COR-L47 (cell line): ENCODE results near the gene ATP5F1C.
A peak's percentile ranks its signal among the peaks of the same experiment; 100 is the strongest.
"Not testable (repeated sequence)": the region's sequence is repeated elsewhere in the genome, so short reads cannot be mapped to it uniquely, and the experiment has no call there.

Experiments
- DNase-seq: peaks from one replicate; lab custom pipeline; 2025; lab: John Stamatoyannopoulos, UW

ATP5F1C gene

DNA sequence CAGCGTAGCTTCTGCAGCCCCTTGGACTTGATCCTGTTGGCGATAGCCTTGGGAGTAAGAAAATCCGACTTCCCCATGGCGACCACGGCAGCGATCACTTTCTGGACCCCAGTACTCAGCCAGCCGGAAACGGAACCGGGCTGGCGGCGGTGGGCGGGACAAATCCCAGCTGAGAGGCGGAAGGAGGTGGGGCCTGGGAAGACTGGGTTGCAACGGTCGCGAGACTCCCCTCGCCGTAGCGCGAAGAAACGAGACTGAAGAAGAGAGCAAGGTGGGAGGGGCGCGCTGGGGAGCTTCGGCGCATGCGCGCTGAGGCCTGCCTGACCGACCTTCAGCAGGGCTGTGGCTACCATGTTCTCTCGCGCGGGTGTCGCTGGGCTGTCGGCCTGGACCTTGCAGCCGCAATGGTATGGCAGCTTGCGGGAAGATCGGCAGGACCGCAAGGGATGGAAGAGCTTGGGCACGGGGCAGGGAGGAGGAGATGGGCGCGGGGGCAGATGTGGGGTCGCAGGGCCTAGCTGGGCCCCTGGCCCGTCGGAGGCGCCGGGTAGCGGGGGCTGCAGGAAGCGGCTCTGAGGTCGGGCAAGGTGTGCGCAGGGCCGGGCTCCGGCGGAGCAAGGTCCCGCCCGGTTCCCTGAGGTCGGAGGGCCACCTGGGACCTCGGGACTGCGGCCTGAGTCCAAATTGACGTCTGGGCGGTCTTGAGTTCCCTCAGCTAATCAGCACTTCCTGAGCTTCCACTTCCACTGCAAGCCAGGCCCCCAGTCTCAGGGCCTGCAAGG, at the start of gene ATP5F1C, which contains the start of gene KIN:
TSS of gene ATP5F1C (plus strand) at position 321 of the 782 bp plus-strand sequence. CDS start at position 352, 31 bp downstream.
TSS of gene KIN (minus strand) at position 137 of the 782 bp plus-strand sequence. CDS start at position 77, 60 bp downstream.
- peak; percentile 79 for DNase-seq

DNA sequence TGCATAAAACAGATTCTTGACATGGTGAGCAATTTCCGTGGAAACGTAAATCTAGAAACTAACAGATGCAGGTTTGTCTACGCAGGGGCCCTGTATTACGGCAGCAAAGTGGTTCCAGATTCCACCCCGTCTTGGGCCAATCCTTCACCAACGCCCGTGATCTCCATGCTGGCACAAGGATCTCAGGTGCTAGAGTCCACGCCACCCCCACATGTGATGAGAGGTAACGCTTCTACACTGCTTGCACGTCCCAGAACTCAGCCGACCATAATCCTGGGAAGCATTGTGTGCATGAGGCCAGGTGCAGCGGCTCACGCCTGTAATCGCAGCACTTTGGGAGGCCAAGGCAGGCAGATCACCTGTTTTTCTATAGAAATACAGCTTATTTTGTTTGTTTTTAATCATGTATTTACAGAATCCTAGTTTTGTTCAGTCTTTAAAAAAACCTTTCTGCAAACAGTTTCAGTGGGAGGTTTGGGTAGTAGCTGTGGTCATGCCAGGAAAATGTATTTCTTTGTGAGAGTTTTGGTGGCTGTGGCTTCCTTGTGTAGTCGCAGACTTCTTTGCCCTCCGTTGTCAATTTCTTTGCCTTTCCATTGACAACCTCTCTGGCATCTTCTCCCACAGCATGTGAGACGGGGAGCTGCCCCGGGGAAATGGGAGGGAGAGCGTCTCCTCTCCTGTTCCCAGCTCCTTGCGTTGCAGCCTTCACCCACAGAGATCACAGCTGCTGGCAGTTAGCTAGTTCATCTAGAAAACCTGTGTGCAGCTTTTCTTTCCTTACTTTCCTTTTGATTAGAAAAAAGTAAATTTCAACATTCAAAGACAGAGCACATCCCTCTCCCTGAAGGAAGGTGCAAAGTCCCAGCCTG, 49.2 kb upstream of the ATP5F1C start:
- DNase-seq: no peak

DNA sequence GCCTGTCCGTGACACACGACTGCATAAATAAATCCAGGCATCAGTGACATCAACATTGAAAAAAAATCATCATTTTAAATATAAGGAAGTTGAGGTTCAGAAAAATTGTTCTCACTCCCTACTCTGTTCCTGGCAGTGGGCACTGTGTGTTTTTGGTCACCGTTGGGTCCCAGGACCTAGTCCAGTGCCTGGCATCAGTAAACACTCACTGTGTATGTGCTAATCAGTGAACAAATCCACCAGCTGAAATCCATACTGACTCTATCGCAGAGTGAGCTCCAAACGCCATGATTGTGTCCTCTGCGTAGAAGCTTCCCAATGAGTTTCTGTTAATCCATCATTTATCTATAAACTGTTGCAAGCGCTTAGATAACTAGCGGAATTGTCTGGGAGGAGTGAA, 43.7 kb upstream of the ATP5F1C start:
- DNase-seq: no peak

DNA sequence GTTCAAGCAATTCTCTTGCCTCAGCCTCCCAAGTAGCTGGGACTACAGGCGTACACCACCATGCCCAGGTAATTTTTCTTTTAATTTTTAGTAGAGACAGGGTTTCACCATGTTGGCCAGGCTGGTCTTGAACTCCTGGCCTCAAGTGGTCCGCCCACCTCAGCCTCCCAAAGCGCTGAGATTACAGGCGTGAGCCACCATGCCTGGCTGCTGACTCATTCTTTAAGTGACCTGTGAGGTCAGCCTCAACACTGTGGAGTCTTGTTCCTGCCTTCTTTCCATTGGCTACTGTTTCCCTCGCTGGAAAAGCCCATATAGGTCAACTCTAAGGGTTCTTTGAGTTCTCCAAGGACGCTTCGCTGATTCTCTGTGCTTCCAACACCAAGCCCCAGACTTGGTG, 39.3 kb upstream of the ATP5F1C start:
- DNase-seq: not testable (repeated sequence)

DNA sequence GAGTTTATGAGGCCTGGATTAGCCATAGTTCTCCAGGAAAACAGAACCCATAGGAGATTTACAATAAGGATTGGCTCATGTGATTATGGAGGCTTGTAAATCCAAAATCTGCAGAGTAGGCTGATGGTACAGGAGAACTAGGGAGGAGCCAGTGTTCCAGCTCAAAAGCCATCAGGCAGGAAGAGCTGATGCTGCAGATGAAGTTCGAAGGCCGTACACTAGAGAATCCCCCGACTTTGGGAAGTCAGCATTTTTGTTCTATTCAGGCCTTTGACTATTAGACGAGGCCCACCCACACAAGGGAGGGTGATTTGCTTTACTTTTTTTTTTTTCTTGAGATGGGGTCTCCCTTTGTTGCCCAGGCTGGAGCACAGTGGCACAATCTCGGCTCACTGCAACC, 37.8 kb upstream of the ATP5F1C start:
- DNase-seq: no peak

DNA sequence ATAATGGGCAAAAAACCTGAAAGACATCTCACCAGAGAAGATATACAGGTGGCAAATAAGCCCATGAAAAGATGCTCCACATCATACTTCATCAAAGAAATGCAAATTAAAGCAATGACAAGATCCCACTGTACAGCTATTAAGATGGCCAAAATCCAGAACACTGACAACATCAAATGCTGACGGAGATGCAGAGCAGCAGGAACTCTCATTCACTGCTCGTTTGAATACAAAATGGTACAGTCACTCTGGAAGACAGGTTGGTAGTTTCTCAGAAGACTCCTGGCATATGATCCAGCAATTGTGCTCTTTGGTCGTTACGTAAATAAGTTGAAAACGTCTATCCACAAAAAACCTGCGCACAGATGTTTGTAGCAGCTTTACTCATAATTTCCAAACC, 35.7 kb upstream of the ATP5F1C start:
- DNase-seq: no peak

DNA sequence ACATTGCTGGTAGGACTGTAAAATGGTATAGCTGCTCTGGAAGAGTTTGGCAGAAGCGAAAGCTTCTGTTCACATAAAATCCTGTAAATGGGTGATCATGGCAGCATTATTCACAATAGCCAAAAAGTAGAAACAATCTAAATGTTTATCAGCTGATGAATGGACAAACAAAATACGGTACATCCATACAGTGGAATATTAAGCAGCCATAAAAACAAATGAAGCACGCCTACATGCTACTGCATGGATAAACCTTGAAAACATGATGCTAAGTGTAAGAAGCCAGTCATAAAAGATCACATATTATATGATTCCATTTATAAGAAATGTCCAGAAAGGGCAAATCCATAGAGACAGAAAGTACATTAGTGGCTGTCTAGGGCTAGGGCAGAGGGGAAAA, 32.9 kb upstream of the ATP5F1C start:
- DNase-seq: no peak

DNA sequence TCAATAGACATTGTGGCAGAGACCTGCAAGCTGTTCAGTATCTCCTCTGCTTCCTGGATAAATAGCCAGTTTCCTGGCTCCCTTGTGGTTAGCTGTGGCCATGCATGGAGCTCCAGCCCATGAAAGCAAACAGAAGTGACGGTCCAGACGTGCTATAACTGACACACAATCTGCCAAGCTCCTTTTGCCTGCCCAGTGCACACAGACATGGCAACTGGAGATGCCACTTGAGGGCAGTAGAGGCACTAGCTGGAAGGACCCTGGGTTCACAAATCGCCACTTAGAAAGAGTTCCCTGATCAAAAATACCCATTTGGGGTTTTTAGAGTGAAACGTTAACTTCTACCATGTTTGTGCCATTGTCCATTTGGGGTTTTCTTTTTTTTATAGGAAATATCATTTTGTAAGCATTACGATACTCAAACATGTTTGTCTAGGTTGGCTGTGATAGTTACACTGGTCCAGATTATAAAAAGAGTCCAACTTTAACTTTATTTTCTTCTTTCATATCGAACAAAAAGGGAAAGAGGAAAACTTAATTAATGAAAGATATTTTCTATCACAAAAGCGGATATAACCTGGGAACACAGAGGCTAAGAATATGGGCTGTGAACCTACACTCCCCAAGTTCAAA, 31.5 kb upstream of the ATP5F1C start:
- no peak for DNase-seq

DNA sequence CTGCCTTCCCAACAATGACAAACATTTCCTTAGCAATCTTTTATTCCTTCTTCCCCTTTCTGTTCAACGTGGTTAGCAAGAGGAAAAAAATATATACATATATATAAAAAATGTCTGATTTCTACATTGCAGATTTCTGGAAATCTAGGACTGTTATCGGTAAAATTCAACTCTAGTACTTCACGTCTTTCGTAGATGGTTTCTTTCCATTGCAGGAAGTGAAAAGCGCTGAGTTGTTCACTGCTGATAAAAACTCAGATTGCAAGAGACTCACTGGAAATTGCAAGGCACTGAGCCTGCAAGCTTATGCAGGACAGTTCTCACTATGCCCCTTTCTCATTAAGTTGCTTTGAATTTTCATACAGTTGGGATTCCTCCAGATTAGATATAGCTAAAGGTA, 24.0 kb upstream of the ATP5F1C start:
- DNase-seq: no peak

DNA sequence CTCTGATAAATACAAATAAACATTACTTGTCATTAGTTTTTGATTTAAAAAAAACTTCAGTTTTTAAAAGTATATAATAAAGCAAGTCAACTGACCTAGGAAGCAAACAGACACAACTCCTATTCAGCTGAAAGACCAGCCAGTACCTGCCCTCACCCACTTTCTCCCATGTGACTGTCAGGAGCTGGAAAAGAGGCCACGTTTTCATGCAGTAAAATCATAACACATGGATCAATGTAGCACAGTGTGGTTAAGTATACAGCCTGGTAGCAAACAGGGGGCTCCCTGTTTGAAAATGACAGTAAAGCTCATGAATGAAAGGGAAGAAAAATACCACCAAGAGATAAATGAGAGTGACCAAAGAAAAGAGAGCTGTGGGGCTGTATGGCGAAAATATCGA, 21.7 kb upstream of the ATP5F1C start:
- DNase-seq: no peak

DNA sequence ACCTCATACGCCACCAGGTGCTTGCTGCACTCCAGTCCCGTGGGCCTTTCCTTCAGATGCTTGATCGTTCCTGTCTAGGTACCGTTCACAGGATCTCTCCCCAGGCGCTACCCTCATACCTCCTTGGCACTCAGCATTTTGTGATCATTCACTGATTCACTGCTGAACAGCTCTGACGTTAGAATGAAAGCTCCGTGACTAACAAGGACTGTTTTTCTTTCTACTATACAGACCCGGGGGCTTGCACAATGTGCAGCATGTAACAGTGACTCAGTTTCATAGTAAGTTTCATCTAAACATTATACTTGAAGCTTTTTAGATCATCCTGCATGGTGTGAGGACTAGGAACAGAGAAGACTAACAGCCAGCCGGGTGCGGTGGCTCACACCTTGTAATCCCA, 20.8 kb upstream of the ATP5F1C start:
- no peak for DNase-seq

DNA sequence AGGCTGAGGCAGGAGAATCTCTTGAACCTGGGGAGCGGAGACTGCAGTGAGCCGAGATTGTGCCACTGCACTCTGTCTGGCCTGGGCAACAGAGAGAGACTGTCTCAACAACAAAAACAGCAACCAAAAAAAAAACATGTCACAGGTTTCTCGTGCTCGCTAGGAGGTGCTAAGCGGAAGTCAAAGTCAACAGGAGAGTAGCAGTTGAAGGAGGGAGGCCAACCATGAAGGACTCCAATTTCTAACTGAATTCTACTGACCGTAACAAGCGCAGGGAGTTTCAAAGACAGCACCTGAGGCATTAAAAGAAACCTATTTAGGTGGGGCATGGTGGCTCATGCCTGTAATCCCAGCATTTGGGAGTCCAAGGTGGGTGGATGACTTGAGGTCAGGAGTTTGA, 19.6 kb upstream of the ATP5F1C start:
- DNase-seq: no peak

DNA sequence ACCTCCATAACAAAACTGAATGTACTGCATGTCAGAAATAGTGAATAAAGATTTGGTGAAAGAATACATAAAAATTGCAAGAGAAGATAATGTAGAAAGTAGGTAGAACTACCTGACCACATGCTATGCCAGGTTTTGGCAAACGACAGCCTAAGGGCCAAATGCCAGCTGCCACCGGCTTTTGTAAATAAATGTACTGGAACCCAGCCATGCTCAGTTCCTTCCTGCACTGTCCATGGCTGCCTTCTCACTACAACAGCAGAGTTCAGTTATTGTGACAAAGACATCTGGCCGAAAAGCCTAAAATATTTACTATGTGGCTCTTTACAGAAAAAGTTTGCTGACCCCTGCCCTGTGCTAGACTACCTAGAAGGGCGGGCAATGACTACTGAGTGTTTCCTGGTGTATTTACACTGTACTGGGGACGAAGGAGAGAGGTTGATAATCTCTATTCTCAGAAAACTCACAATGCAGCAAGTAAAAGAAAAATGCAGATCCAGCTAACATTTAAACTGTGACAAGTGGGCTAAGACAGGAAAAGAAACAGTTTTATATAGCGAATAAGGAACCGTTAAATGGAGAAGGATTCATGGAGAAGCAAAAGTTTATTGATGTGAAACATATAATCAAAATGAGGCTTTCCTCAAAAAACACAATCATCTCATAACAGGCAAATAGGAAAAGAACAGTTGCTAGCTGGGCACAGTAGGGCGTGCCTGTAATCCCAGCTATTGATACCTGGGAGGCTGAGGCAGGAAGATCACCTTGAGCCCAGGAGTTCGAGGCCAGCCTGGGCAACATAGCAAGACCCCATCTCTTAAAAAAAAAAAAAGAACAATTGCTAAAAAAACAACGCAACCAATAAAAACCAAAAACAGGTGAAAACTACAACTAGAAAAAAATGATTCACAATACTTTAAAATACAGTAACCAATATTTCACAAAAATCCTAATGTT, 13.9 kb upstream of the ATP5F1C start:
- DNase-seq: peak; percentile 14

DNA sequence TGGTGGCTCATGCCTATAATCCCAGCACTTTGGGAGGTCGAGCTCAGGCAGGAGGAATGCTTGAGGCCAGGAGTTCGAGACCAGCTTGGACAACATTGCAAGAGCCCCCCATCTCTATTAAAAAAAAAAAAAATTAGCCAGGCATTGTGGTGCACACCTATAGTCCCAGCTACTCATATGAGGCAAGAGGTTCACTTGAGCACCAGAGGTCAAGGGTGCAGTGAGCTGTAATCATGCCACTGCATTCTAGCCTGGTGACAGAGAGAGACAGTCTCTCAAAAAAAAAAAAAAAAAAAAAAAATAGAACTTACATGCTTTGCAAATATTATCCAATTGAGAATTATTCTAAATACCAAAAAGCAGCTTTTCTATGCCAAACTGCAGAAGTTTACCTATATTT, 11.2 kb upstream of the ATP5F1C start:
- DNase-seq: no peak

DNA sequence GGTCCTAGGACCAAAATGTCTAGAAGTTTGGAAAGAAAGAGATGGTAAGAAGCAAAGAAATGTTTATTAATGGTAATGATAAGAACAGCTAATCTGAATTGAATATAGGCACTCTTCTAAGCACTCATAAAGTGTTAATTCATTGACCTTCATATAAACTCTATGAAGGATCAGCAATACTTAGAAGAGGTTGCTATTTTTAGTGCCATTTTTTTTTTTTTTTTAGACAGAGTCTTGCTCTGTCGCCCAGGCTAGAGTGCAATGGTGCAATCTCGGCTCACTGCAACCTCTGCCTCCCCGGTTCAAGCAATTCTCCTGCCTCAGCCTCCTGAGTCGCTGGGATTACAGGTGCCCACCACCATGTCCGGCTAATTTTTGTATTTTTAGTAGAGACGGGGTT, 5.8 kb upstream of the ATP5F1C start:
- DNase-seq: not testable (repeated sequence)

DNA sequence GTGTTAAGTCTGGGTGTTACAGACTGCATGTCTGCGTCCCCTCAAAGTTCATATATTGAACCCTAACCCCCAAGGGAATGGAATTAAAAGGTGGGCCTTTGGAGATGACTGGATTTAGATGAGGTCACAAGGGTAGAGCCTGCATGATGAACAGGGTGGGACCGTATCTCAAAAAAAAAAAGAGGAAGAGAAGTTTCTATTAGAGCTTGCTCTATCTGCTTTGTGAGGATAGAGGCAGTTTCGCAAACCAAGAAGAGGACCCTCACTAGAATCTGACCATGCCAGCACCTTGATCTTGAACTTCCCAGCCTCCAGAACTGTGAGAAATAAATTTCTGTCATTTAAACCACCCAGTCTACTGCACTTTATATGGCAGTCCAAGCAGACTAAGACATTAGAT, 1.5 kb upstream of the ATP5F1C start:
- no peak for DNase-seq

DNA sequence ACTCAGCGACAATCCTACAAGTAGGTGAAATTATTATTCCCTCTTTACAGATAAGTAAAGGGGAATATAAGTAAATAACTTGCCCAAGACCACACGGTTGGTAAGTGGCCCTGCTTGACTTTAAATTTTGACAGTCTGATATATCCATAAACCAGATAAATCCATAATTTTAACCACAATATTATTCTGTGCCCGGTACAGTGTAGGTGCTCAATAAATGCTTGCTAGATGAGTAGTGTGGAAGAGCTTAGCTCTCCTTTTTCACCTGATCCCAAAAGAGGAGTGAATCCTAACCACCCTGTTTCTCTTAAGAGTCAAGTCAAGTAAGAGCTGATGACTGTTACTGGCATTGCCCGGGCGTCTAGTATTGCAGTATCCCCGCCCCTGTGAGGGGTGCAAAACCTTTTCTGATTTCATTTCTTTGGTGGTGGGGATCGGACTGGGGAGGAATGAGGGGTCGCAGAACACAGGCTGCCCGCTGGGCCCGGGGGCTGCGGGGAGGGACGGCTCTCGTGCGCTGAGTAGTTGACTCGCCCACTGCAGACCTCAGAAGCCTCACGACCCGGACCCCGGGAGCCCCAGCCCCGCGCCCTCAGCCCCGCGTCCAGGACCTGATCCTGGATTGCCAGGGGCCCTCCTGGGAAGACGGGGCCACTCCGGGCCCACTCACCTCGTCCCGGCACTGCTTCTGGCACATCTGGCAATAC, 674 bp upstream of the ATP5F1C start:
- no peak for DNase-seq

DNA sequence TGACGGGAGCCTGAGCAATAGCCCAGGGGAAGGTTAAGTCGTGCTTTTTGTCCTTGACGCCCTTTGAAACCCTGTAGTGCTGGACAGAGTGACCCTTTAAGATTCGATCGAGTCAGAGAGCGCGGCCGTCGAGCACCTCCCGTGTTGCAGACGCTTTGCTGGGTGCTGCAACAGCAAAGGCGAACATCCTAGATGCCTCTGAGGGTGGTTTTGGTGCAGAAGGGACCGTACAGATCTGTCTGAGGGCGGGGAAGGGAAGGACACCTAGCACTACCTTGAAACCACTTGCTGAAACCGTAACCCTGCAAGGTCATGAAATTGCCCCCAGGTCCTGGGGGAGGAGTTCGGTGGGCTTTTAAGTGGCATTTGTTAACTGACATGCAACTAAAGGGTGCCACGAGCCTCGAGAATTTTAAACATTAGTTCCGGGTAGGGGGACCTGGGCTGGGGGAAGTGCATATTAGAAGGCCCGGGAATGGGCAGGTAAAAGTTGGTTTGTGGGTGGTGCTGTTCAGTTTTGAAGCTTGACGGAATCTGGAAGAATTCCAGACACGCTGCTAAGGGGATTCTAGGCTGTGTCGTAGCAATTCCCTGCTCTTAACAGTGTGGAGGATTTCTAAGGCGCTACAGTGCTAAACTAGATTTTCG, 786 bp downstream of the ATP5F1C start:
- DNase-seq: no peak

DNA sequence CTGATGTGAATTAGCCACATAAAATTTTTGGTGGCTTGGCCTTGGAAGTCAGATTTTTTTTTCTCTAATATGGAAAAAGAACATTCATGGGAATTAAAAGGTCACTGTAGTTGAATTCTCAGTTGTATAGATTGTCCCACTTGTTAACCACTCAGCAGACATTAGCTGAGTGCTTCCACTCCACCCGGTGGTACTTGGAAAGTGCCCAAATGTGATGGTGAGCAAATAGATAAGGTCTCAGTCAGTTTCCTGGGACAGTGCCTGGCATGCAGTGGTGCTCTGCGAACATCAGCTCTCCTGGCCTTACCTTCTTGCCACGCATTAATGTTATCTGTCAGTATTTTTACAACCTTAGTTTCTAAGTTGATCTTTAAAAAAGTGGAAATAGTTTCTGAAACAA, 1.4 kb downstream of the ATP5F1C start:
- DNase-seq: no peak

DNA sequence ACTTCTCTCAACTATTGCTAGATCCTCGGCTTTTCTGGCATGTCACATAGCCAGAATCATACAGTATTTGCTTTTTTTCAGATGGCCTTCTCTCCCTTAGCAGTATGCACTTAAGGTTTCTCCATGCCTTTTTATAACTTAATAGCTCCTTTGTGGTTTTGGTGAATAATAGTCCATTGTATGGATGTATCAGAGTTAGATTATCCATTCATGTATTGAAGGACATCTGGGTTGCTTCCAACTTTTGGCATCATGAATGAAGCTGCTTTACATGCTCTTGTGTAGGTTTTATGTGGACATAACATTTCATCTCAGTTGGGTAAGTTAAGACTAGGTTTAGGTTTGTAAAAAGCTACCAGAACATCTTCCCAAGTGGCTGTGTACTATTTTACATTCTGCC, 4.6 kb downstream of the ATP5F1C start:
- no peak for DNase-seq
